ENCODE data around the gene SNX6.

GRCh38 chr14:34620115-34620514 lies 9.8 kb downstream of the SNX6 start:
- TF ChIP-seq GATA2 (IDR thresholded peaks at IDR 0.05; ENCODE audit: low read depth, low read length) (no peak), GATA3 (IDR thresholded peaks at IDR 0.05; ENCODE audit: low read depth, low read length) (no peak)

Measured in SH-SY5Y (cell line).